ENCODE measurements around the gene TCHHL1. TPM values are rescaled to one million over a fixed set of nuclear protein-coding genes. Genes with fewer than 3 reads are reported as not detected.

The TCHHL1 gene
- total and polyA plus RNA-seq, 2 of the 8 experiments (the other 6 are each of a cell fraction or from before 2014, with no cell fraction given) = not detected

DNA sequence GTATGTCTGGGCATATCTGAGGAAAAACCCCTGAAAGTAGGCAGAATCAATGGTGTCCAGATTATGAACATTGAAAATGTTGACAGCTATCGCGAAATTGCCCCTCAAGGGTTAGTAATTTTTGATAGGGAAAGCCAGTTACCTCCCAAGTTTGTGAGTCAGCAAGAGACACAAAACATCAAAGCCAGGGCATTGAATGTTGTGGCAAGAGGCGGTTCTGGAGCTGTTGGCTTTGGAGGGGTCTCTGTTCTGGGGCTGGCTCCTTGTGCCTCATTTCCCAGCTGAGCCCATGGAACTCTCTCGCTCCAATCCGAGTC lies 41.5 kb downstream of the TCHHL1 start:
- CTCF ChIA-PET (ENCODE audit: partially characterized antibody) = interaction anchor here (1.5 to 2.7 kb wide), 3 partner anchors 8 to 21 kb away, joined by 5 to 12 read pairs (median 11); partner anchors contain the start of gene S100A11
- H3K9me3 ChIP-seq (ENCODE audit: insufficient read depth in 2 of 2, low read depth in 1 of 2, low read length in 1 of 2) = no peaks in the 10 kb centered on the region
- peak overlapping the region; percentile 11 for H4K91ac ChIP-seq (replicated peaks; ENCODE audit: insufficient read length, low read length)
- peak overlapping the region; percentile 68; the same call in 1 of the 2 replicates for H2BK5ac ChIP-seq (ENCODE audit: low read depth, low read length)
- H3K56ac ChIP-seq (replicated peaks; ENCODE audit: insufficient read length, low read depth, low read length) = no peak overlapping the region
- peaks cover 14 to 19% (median 17%) of the 10 kb centered on the region in 4 experiments; a peak in 6 of 7 replicates for H3K4me1 ChIP-seq (replicated peaks in 1 of 4; ENCODE audit: control insufficient read depth in 3 of 4, insufficient read depth in 4 of 4, low read length in 3 of 4)
- peak overlapping the region; percentile 5; the same call in 1 of the 2 replicates for H3K18ac ChIP-seq (ENCODE audit: extremely low read depth, low read length)
- H2BK12ac ChIP-seq (ENCODE audit: low read depth, low read length) = no peak overlapping the region
- H3K4me2 ChIP-seq (ENCODE audit: insufficient read depth in 1 of 2, low read depth in 2 of 2, low read length in 2 of 2) = peak overlapping the region; percentile 61 to 70; a peak in 3 of 4 replicates
- H3K27ac ChIP-seq (ENCODE audit: low read depth, low read length) = peak overlapping the region; percentile 67
- H2BK15ac ChIP-seq (ENCODE audit: low read length) = no peak overlapping the region
- no peak for DNase-seq (ENCODE audit: low read depth in 1 of 2, low spot score in 2 of 2)
- no peaks in the 10 kb centered on the region for H3K79me2 ChIP-seq (ENCODE audit: control insufficient read depth in 1 of 2, insufficient read depth in 2 of 2, low read length in 2 of 2)
- WGBS, 2 experiments (ENCODE audit: extremely low coverage in 1 of 2, insufficient coverage in 1 of 2, insufficient read length in 1 of 2, insufficient replicate concordance in 2 of 2, low coverage in 1 of 2, low lambda C conversion rate in 2 of 2, missing lambda C conversion rate in 1 of 2) = 71% methylated on average over 5 of the region's 5 CpGs; no CpG with 5 or more reads in 1 of the 2 experiments
- POLR2A ChIA-PET (ENCODE audit: partially characterized antibody) = no interaction called here
- peak overlapping the region; percentile 10; the same call in 1 of the 2 replicates for H2AFZ ChIP-seq (ENCODE audit: low read length)
- no peak overlapping the region for H4K8ac ChIP-seq (ENCODE audit: extremely low read depth, insufficient read depth, low read length)
- no peaks in the 10 kb centered on the region; the same call in 1 of the 2 replicates for H3K23me2 ChIP-seq (ENCODE audit: low read depth, low read length)
- no peak overlapping the region for H2AK5ac ChIP-seq (ENCODE audit: low read depth, low read length)
- TF ChIP-seq BRCA1 (IDR thresholded peaks at IDR 0.05; ENCODE audit: low read depth, low read length) (no peak), ZNF274 (IDR thresholded peaks at IDR 0.05; ENCODE audit: borderline replicate concordance, extremely low read depth, low read length) (no peak), CBX8 (IDR thresholded peaks at IDR 0.05; ENCODE audit: borderline replicate concordance, low read depth, low read length) (no peak), POLR2AphosphoS5 (IDR thresholded peaks at IDR 0.05; ENCODE audit: low read depth, low read length) (no peak), FOSL1 (IDR thresholded peaks at IDR 0.05; ENCODE audit: insufficient read depth, low read depth, low read length) (no peak), YY1 (IDR thresholded peaks at IDR 0.05; ENCODE audit: low read depth, low read length) (no peak)
- TF ChIP-seq, protein P1, sequence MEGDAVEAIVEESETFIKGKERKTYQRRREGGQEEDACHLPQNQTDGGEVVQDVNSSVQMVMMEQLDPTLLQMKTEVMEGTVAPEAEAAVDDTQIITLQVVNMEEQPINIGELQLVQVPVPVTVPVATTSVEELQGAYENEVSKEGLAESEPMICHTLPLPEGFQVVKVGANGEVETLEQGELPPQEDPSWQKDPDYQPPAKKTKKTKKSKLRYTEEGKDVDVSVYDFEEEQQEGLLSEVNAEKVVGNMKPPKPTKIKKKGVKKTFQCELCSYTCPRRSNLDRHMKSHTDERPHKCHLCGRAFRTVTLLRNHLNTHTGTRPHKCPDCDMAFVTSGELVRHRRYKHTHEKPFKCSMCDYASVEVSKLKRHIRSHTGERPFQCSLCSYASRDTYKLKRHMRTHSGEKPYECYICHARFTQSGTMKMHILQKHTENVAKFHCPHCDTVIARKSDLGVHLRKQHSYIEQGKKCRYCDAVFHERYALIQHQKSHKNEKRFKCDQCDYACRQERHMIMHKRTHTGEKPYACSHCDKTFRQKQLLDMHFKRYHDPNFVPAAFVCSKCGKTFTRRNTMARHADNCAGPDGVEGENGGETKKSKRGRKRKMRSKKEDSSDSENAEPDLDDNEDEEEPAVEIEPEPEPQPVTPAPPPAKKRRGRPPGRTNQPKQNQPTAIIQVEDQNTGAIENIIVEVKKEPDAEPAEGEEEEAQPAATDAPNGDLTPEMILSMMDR (IDR thresholded peaks at IDR 0.05; ENCODE audit: control extremely low read depth in 1 of 3, insufficient read depth in 1 of 3, low read depth in 1 of 3, low read length in 3 of 3) = no peak
- TF ChIP-seq, protein P2, sequence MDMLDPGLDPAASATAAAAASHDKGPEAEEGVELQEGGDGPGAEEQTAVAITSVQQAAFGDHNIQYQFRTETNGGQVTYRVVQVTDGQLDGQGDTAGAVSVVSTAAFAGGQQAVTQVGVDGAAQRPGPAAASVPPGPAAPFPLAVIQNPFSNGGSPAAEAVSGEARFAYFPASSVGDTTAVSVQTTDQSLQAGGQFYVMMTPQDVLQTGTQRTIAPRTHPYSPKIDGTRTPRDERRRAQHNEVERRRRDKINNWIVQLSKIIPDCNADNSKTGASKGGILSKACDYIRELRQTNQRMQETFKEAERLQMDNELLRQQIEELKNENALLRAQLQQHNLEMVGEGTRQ (IDR thresholded peaks at IDR 0.05; ENCODE audit: low read length) = no peak
- no peak overlapping the region for H3K23ac ChIP-seq (ENCODE audit: insufficient read length)
- H2BK120ac ChIP-seq (replicated peaks; ENCODE audit: low read depth, low read length) = no peak overlapping the region
- no peak overlapping the region for H3K4ac ChIP-seq (replicated peaks; ENCODE audit: insufficient read length, low read depth, low read length)
- H3K79me1 ChIP-seq (ENCODE audit: low read depth, low read length) = no peaks in the 10 kb centered on the region
- no peak overlapping the region for H4K5ac ChIP-seq (ENCODE audit: insufficient read length, low read depth, low read length)
- no peaks in the 10 kb centered on the region; a peak in 1 of 7 replicates for H3K27me3 ChIP-seq (replicated peaks in 1 of 4; ENCODE audit: control insufficient read depth in 3 of 4, extremely low read depth in 1 of 4, insufficient read depth in 3 of 4, low read length in 3 of 4)
- no peak overlapping the region; the same call in 1 of the 2 replicates for H2BK20ac ChIP-seq (ENCODE audit: low read length)
- H3K9ac ChIP-seq (replicated peaks in 1 of 4; ENCODE audit: extremely low read depth in 1 of 4, low read depth in 3 of 4, low read length in 3 of 4) = no peak overlapping the region
- H3K14ac ChIP-seq (ENCODE audit: insufficient read length) = no peak overlapping the region
- no peaks in the 10 kb centered on the region for H4K20me1 ChIP-seq (replicated peaks in 1 of 2; ENCODE audit: control insufficient read depth in 1 of 2, insufficient read depth in 2 of 2, low read length in 2 of 2)
- peak overlapping the region in 1 of 4 experiments; percentile 44; a peak in 1 of 8 replicates for H3K4me3 ChIP-seq (ENCODE audit: extremely low read depth in 1 of 4, insufficient read depth in 2 of 4, low read depth in 3 of 4, low read length in 4 of 4)
- no peak for FAIRE-seq
- H3K36me3 ChIP-seq (ENCODE audit: control insufficient read depth in 2 of 4, insufficient read depth in 4 of 4, low read length in 3 of 4) = no peaks in the 10 kb centered on the region
